ENCODE measurements around the gene ADGRL3.
"Not testable (repeated sequence)": the region's sequence is repeated elsewhere in the genome, so short reads cannot be mapped to it uniquely, and the experiment has no call there.

Gene ADGRL3

GRCh38 chr4:61663310-61663709 is 463.2 kb downstream of the ADGRL3 start:
- no peak for FAIRE-seq

GRCh38 chr4:61665649-61666048 is 465.5 kb downstream of the ADGRL3 start:
- no peak for FAIRE-seq

GRCh38 chr4:61666244-61666643 is 466.1 kb downstream of the ADGRL3 start:
- no peak for FAIRE-seq

GRCh38 chr4:61671599-61671998 is 471.5 kb downstream of the ADGRL3 start:
- FAIRE-seq, result no peak

GRCh38 chr4:61675464-61675863 is 475.3 kb downstream of the ADGRL3 start:
- FAIRE-seq, result no peak

- peak; percentile 23 for FAIRE-seq
Observed at GRCh38 chr4:61678297-61678696, 478.2 kb downstream of the ADGRL3 start.

- no peak for FAIRE-seq
Observed at GRCh38 chr4:61693520-61693919, 493.4 kb downstream of the ADGRL3 start.

- FAIRE-seq, result no peak
Observed at GRCh38 chr4:61714387-61714911, 514.3 kb downstream of the ADGRL3 start.

- no peak for FAIRE-seq
Observed at GRCh38 chr4:61716426-61716825, 516.3 kb downstream of the ADGRL3 start.

GRCh38 chr4:61723492-61723891 is 523.4 kb downstream of the ADGRL3 start:
- no peak for FAIRE-seq

- no peak for FAIRE-seq
Observed at GRCh38 chr4:61727286-61727685, 527.2 kb downstream of the ADGRL3 start.

GRCh38 chr4:61734409-61734808 is 534.3 kb downstream of the ADGRL3 start:
- no peak for FAIRE-seq

GRCh38 chr4:61739887-61740286 is 539.8 kb downstream of the ADGRL3 start:
- FAIRE-seq, result no peak

GRCh38 chr4:61740886-61741285 is 540.8 kb downstream of the ADGRL3 start:
- FAIRE-seq, result no peak

GRCh38 chr4:61741327-61742096 is 541.4 kb downstream of the ADGRL3 start:
- no peak for FAIRE-seq

- FAIRE-seq, result no peak
Observed at GRCh38 chr4:61750810-61751209, 550.7 kb downstream of the ADGRL3 start.

GRCh38 chr4:61752617-61753016 is 552.5 kb downstream of the ADGRL3 start:
- no peak for FAIRE-seq

- FAIRE-seq, result no peak
Observed at GRCh38 chr4:61753739-61754138, 553.6 kb downstream of the ADGRL3 start.

GRCh38 chr4:61756937-61757336 is 556.8 kb downstream of the ADGRL3 start:
- not testable (repeated sequence) for FAIRE-seq

GRCh38 chr4:61757983-61758382 is 557.9 kb downstream of the ADGRL3 start:
- not testable (repeated sequence) for FAIRE-seq

GRCh38 chr4:61758596-61758995 is 558.5 kb downstream of the ADGRL3 start:
- not testable (repeated sequence) for FAIRE-seq

GRCh38 chr4:61759245-61759644 is 559.1 kb downstream of the ADGRL3 start:
- not testable (repeated sequence) for FAIRE-seq

- not testable (repeated sequence) for FAIRE-seq
Observed at GRCh38 chr4:61759885-61760284, 559.8 kb downstream of the ADGRL3 start.

GRCh38 chr4:61760820-61761219 is 560.7 kb downstream of the ADGRL3 start:
- no peak for FAIRE-seq
